ENCODE measurements around the gene PAIP1.

DNA sequence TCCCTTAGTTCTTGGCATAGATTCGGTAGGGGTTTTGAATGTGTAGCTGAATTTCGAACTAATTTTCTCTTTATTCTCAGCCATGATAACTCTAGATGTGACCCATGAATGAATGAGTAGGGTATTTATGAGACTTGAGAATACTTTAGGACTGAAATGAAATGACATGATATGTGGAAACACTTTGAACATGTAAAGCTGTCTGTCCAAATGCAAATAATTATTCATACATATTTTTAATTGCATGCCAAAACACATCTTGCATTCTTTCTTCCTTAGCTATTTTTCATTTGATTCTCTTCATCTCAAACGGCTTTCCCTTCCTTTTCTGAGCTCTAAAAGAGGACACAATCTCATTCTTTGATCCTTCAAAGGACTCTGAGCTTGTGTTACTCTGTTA, 49.5 kb upstream of the PAIP1 start:
- TF ChIP-seq CTCF (IDR thresholded peaks at IDR 0.05; ENCODE audit: borderline replicate concordance, extremely low read depth, low read length, poor library complexity, severe bottlenecking) (no peak), EZH2 (IDR thresholded peaks at IDR 0.05; ENCODE audit: borderline replicate concordance, low read depth, low read length, severe bottlenecking) (no peak)
